ENCODE results near the gene RAB44. TPM values are rescaled to one million over a fixed set of nuclear protein-coding genes. Genes with fewer than 3 reads are reported as not detected.
A peak's percentile ranks its signal among the peaks of the same experiment; 100 is the strongest.

Gene RAB44
- total and polyA plus RNA-seq, 4 donors = 0.29 to 0.66 TPM; not detected in 2

DNA sequence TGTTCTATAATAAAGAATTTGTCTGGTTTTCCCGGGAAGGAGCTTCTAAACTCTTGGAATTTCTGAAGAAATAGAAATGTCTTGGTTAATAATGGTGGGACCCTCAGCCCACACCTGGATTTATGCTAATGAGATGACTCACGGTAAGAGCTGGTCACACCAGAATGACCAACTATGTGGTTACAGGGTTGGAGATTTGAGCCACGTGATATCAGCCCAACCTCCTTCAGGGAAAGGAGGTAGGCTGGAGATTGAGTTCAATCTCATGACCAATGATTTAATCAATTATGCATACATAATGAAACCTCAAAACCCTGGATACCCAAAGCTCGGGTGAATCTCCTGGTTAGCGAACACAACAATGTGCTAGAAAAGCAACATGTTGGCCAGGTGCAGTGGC, 41.2 kb upstream of the RAB44 start:
- ATAC-seq (ENCODE audit: low FRiP score) (no peak), DNase-seq (no peak)
- no peak overlapping the region for H3K4me3 ChIP-seq (ENCODE audit: low read length in 2 of 2)
- H3K36me3 ChIP-seq (ENCODE audit: control insufficient read depth in 1 of 2, insufficient read depth in 2 of 2, low read length in 1 of 2) = no peaks in the 10 kb centered on the region
- no peaks in the 10 kb centered on the region for H3K4me1 ChIP-seq (ENCODE audit: control insufficient read depth in 1 of 2, insufficient read depth in 2 of 2, low read length in 2 of 2)
- no peak overlapping the region for H3K27ac ChIP-seq (ENCODE audit: low read depth in 1 of 2, low read length in 2 of 2)
- no peaks in the 10 kb centered on the region for H3K27me3 ChIP-seq (ENCODE audit: control insufficient read depth in 1 of 2, insufficient read depth in 2 of 2, low read length in 1 of 2)
- WGBS, 2 donors = 83 to 90% methylated on average over 5 of the region's 5 CpGs
- no peaks in the 10 kb centered on the region for H3K9me3 ChIP-seq (ENCODE audit: control insufficient read depth, low read length)
- intact Hi-C loops (cut with DNase I) = no loop called here

DNA sequence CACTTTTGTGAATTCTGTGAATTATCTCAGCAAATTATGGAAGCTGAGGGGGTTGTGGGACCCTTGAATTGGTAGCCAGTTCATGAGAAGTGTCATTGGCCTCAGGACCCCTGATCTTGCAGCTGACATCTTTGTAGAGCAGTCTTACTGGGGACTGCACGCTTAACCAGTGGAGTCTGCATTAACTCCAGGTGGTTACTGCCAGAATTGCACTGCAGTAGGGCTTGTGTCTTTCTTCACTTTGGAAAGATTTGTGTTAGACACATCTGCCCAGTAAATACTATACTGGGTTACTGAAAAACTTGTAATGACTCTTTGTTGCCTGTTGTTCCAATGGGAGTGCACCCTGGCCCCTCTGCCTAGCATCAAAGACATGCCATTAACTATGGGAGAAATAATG, 40.4 kb upstream of the RAB44 start:
- intact Hi-C loops (cut with DNase I) = no loop called here

DNA sequence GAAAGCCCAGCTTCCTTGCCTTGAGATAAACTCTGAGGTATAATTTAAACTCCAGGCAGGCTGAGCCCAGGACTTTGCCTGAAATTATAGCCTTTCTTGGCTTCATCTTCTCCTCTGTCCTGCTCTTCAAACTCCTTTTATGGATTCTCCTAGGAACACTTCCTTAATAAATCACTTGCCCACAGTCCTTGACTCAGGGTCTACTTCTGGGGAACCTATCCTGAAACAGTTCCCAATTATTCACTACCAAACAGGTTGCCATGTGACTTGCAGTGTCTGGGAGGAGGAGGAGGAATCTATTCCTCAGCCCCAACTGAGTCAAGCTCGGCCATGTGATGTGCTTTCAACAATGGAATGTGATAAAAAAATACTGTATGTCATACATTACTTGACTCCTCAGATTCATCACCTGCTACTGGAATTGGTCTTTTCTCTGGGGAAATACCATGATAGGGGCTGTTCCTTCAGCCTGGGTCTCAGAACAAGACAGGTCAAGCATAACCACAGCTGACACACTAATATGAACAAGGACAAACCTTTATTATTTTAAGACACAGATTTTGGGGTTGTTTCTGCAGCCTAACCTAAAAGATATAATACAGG, 39.6 kb upstream of the RAB44 start:
- Histone ChIP-seq H3K9me3 (ENCODE audit: control insufficient read depth, low read length) (no peaks in the 10 kb centered on the region), H3K36me3 (ENCODE audit: control insufficient read depth in 1 of 2, insufficient read depth in 2 of 2, low read length in 1 of 2) (no peaks in the 10 kb centered on the region), H3K27me3 (ENCODE audit: control insufficient read depth in 1 of 2, insufficient read depth in 2 of 2, low read length in 1 of 2) (no peaks in the 10 kb centered on the region), H3K27ac (ENCODE audit: low read depth in 1 of 2, low read length in 2 of 2) (no peak overlapping the region), H3K4me1 (ENCODE audit: control insufficient read depth in 1 of 2, insufficient read depth in 2 of 2, low read length in 2 of 2) (no peaks in the 10 kb centered on the region), H3K4me3 (ENCODE audit: low read length in 2 of 2) (no peak overlapping the region)
- WGBS, 2 donors = 59 to 68% methylated on average over 1 of the region's 1 CpG
- ATAC-seq (ENCODE audit: low FRiP score) = no peak
- intact Hi-C loops (cut with DNase I) = no loop called here
- no peak for DNase-seq

More for the DNA sequence above, 40.4 kb upstream of the RAB44 start:
- 92 to 94% methylated on average over 1 of the region's 1 CpG for WGBS, 2 donors
- no peak overlapping the region for H3K4me3 ChIP-seq (ENCODE audit: low read length in 2 of 2)
- H3K36me3 ChIP-seq (ENCODE audit: control insufficient read depth in 1 of 2, insufficient read depth in 2 of 2, low read length in 1 of 2) = no peaks in the 10 kb centered on the region
- no peaks in the 10 kb centered on the region for H3K4me1 ChIP-seq (ENCODE audit: control insufficient read depth in 1 of 2, insufficient read depth in 2 of 2, low read length in 2 of 2)
- no peaks in the 10 kb centered on the region for H3K9me3 ChIP-seq (ENCODE audit: control insufficient read depth, low read length)
- DNase-seq (no peak), ATAC-seq (ENCODE audit: low FRiP score) (no peak)
- no peaks in the 10 kb centered on the region for H3K27me3 ChIP-seq (ENCODE audit: control insufficient read depth in 1 of 2, insufficient read depth in 2 of 2, low read length in 1 of 2)
- no peak overlapping the region for H3K27ac ChIP-seq (ENCODE audit: low read depth in 1 of 2, low read length in 2 of 2)

DNA sequence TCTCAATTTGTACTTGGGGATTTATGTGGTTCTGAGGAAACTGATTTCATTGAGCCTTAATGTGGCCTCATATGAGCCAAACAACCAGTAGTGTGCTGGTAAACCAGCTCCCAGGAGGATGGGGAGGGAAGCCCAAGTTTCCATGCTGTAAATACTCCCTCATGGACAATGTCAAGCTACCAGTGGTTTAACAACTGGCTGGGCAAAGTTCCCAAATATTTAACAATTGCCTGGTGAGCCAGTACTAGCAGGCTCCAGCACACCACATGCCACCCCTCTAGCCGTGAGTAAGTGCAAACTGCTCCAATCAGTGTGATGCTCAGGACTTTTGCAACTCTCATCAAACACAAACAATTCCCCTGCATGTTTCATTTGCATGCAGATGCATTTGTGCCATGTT, 38.4 kb upstream of the RAB44 start:
- Histone ChIP-seq H3K27ac (ENCODE audit: low read depth in 1 of 2, low read length in 2 of 2) (no peak overlapping the region), H3K36me3 (ENCODE audit: control insufficient read depth in 1 of 2, insufficient read depth in 2 of 2, low read length in 1 of 2) (no peaks in the 10 kb centered on the region), H3K27me3 (ENCODE audit: control insufficient read depth in 1 of 2, insufficient read depth in 2 of 2, low read length in 1 of 2) (no peaks in the 10 kb centered on the region), H3K4me1 (ENCODE audit: control insufficient read depth in 1 of 2, insufficient read depth in 2 of 2, low read length in 2 of 2) (no peaks in the 10 kb centered on the region), H3K4me3 (ENCODE audit: low read length in 2 of 2) (no peak overlapping the region), H3K9me3 (ENCODE audit: control insufficient read depth, low read length) (no peaks in the 10 kb centered on the region)
- WGBS, 2 donors = 72 to 79% methylated on average over 1 of the region's 1 CpG
- intact Hi-C loops (cut with DNase I) = no loop called here
- ATAC-seq (ENCODE audit: low FRiP score) (no peak), DNase-seq (no peak)

DNA sequence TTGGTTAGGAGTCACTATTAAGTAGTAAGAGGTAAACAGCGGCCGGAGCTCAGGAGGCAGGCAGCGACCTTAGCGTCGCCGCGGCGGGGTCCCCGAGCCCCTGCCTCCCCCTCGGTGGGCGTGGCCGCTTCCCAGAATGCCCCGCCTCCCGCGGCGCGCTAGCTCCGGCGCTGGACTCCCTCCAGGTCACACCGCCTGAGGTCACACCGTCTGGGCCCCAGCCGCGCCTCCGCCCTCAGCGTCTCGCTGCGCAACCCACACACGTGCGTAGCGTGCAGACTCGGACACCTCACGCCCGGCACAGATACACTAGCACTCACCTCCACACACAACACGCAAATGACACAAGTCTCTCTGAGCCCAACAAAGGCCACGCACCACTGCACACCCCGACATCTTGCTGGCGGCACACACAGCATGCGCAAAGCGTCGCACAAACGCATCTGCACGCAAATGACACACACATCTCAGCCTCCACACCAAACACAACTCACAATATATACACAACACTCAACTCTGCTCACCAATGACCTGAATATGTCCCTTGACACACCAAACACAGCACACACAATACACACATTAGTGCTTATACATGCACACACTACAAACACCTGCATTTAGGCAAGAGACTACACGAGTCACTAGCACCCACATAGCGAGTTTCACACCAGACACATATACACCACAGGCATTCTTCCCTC, 36.7 kb upstream of the RAB44 start:
- H3K27ac ChIP-seq (ENCODE audit: low read depth in 1 of 2, low read length in 2 of 2) = no peak overlapping the region
- no peaks in the 10 kb centered on the region for H3K9me3 ChIP-seq (ENCODE audit: control insufficient read depth, low read length)
- no peaks in the 10 kb centered on the region for H3K27me3 ChIP-seq (ENCODE audit: control insufficient read depth in 1 of 2, insufficient read depth in 2 of 2, low read length in 1 of 2)
- DNase-seq (peak; percentile 75 to 90), ATAC-seq (ENCODE audit: low FRiP score) (peak; percentile 81)
- no peak overlapping the region for H3K4me3 ChIP-seq (ENCODE audit: low read length in 2 of 2)
- no peaks in the 10 kb centered on the region for H3K36me3 ChIP-seq (ENCODE audit: control insufficient read depth in 1 of 2, insufficient read depth in 2 of 2, low read length in 1 of 2)
- intact Hi-C loops (cut with DNase I) = no loop called here
- H3K4me1 ChIP-seq (ENCODE audit: control insufficient read depth in 1 of 2, insufficient read depth in 2 of 2, low read length in 2 of 2) = no peaks in the 10 kb centered on the region
- 25 to 28% methylated on average over 43 to 44 of the region's 44 CpGs for WGBS, 2 donors

DNA sequence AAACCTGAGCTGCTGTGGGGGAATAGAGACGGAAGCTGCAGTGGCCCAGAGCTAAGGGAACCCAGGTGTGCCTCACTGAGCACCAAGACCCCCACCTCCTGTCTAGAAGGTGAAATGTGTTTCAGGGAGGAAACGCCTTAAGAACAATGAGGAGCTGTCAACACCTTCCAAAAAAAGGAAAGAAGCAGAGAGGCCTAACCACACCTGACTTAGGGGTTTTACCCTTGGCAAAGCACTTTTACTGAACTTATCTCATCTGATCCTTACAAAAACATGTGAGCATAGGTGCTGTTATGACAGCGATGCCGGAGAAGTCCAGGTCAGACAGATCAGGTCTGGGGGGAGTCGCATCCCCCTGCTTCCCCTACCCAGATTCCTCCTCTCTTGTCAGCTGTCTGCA, 35.2 kb upstream of the RAB44 start:
- Histone ChIP-seq H3K4me1 (ENCODE audit: control insufficient read depth in 1 of 2, insufficient read depth in 2 of 2, low read length in 2 of 2) (no peaks in the 10 kb centered on the region), H3K27ac (ENCODE audit: low read depth in 1 of 2, low read length in 2 of 2) (no peak overlapping the region), H3K27me3 (ENCODE audit: control insufficient read depth in 1 of 2, insufficient read depth in 2 of 2, low read length in 1 of 2) (no peaks in the 10 kb centered on the region), H3K9me3 (ENCODE audit: control insufficient read depth, low read length) (no peaks in the 10 kb centered on the region), H3K4me3 (ENCODE audit: low read length in 2 of 2) (no peak overlapping the region), H3K36me3 (ENCODE audit: control insufficient read depth in 1 of 2, insufficient read depth in 2 of 2, low read length in 1 of 2) (no peaks in the 10 kb centered on the region)
- ATAC-seq (ENCODE audit: low FRiP score) (no peak), DNase-seq (no peak)
- 91 to 95% methylated on average over 5 of the region's 5 CpGs for WGBS, 2 donors
- intact Hi-C loops (cut with DNase I) = no loop called here

DNA sequence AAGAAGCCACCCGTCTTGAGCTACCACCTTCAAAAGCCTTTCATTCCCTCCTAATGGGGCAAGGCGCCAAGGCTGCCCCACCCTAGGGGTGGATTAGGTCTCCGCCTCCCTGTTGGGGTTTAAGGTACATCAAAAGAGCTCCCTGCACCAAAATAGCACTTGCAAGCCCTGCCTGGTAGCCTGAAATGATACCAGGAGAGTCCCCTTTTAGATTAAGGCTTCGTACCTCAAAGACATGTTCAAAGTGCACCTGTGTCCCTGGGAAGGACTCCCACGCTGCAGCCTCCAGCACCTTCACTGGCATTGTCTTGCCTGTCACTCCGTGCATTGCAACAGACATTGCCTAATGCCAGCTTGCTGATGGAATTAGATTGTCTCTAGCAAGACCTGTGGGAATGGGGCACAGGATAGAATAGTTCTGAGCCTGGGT, 34.8 kb upstream of the RAB44 start:
- H3K4me1 ChIP-seq (ENCODE audit: control insufficient read depth in 1 of 2, insufficient read depth in 2 of 2, low read length in 2 of 2) = no peaks in the 10 kb centered on the region
- no peak for DNase-seq
- intact Hi-C loops (cut with DNase I) = no loop called here
- H3K36me3 ChIP-seq (ENCODE audit: control insufficient read depth in 1 of 2, insufficient read depth in 2 of 2, low read length in 1 of 2) = no peaks in the 10 kb centered on the region
- H3K27ac ChIP-seq (ENCODE audit: low read depth in 1 of 2, low read length in 2 of 2) = no peak overlapping the region
- no peak overlapping the region for H3K4me3 ChIP-seq (ENCODE audit: low read length in 2 of 2)
- ATAC-seq (ENCODE audit: low FRiP score) = no peak
- H3K27me3 ChIP-seq (ENCODE audit: control insufficient read depth in 1 of 2, insufficient read depth in 2 of 2, low read length in 1 of 2) = no peaks in the 10 kb centered on the region
- WGBS, 2 donors = 85 to 88% methylated on average over 6 of the region's 6 CpGs
- no peaks in the 10 kb centered on the region for H3K9me3 ChIP-seq (ENCODE audit: control insufficient read depth, low read length)

DNA sequence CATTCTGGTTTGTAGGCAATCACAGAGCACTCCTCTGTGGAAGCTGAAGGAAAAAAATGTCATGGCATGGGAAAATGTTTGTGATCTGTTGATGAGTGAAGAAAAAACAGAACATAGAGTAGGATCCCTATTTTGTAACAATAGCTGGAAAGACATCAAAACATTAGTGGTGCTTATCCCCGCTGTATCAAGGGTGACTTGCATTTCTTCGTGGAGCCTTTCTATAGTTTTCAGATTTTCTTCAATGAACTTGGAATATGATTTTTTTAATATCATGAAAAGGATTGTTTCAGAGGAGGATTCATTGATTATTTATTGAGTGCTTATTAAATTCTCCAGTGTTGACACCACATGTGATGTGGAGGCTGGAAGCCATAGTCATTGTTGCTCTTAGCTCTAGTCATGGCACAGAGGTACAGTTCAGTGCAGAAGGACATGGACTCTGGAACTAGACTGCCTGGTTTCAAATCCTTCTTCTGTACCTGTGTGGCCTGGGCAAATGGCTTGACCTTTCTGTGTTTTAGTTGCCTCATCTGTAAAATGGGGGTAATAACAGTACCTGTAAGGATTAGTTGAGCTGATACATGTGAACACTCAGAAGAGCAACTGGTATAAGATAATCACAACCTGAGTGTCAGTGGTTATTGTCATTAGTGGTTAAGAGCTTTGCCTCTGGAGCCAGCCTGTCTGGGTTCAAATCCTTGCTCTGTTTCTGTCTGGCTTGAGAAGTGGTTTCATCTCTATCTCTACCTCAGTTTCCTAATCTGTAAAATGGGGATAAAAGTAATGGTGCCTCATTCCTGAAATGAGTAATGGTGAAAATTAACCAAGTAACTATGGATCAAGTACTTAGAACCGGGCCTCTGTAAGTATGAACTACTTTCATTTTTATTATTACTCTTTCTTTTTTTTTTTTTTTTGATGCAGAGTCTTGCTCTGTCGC, 33.9 kb upstream of the RAB44 start:
- 78 to 81% methylated on average over 4 of the region's 4 CpGs for WGBS, 2 donors
- H3K36me3 ChIP-seq (ENCODE audit: control insufficient read depth in 1 of 2, insufficient read depth in 2 of 2, low read length in 1 of 2) = no peaks in the 10 kb centered on the region
- no peak for ATAC-seq (ENCODE audit: low FRiP score)
- H3K27ac ChIP-seq (ENCODE audit: low read depth in 1 of 2, low read length in 2 of 2) = no peak overlapping the region
- no peak overlapping the region for H3K4me3 ChIP-seq (ENCODE audit: low read length in 2 of 2)
- DNase-seq = no peak
- H3K9me3 ChIP-seq (ENCODE audit: control insufficient read depth, low read length) = no peaks in the 10 kb centered on the region
- H3K4me1 ChIP-seq (ENCODE audit: control insufficient read depth in 1 of 2, insufficient read depth in 2 of 2, low read length in 2 of 2) = no peaks in the 10 kb centered on the region
- H3K27me3 ChIP-seq (ENCODE audit: control insufficient read depth in 1 of 2, insufficient read depth in 2 of 2, low read length in 1 of 2) = no peaks in the 10 kb centered on the region
- intact Hi-C loops (cut with DNase I) = no loop called here
